Skin of body (tissue), 2 donors: Measurements from ENCODE around the gene CUTA. TPM values are rescaled to one million over a fixed set of nuclear protein-coding genes. Genes with fewer than 3 reads are reported as not detected.
A peak's percentile ranks its signal among the peaks of the same experiment; 100 is the strongest.

Source experiments
- DNase-seq: peaks from one replicate; lab custom pipeline; 2025; lab: John Stamatoyannopoulos, UW
- total RNA-seq: library from RNA; depleted of rRNA; stranded (reverse); fragments of >200 nt; gene quantifications from one replicate; pipeline ENCODE4 v1.2.3, GENCODE V29; 2014

Gene CUTA, protein sequence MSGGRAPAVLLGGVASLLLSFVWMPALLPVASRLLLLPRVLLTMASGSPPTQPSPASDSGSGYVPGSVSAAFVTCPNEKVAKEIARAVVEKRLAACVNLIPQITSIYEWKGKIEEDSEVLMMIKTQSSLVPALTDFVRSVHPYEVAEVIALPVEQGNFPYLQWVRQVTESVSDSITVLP
- total RNA-seq: 54.4 TPM

DNA sequence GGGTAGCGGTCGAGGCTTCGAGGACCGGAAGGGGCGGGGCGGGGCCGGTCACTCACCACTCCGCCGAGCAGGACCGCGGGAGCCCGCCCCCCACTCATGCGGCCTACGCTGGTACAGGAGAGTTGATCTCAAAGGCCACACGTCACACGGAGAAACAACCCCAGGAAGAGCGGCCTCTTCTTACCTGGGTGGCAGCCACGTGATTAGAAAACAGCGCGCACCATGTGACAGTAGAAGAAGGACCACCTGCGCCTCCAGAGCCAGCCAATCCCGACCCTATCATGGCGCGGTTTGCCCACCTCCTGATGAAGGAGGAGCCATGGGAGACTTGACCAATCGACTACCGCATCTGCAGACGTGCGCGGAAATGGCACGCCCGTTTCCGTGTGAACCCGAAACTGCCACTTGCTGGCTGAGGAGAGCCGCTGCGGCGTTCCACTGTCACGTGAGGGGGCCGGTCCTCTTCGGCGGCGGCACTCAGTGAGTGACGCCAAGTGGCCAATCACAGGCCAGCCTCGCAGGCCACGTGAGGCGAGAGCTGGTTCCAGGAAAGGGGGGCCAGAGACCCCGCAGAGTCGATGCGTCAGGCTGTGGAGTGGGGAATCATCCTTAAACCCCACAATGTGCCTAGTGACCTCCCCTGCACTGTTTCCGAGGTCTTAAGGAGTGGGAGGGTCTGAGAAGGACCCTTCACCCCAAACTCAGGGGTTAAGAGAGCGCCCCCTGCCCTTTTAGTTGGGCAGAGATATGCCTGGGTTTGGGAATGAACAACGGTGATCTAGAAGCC lies at the start of gene CUTA:
CUTA (minus strand) TSS at position 205 of the 787 bp plus-strand sequence; CDS start at position 98, 107 bp downstream.
- DNase-seq: peak; percentile 100

DNA sequence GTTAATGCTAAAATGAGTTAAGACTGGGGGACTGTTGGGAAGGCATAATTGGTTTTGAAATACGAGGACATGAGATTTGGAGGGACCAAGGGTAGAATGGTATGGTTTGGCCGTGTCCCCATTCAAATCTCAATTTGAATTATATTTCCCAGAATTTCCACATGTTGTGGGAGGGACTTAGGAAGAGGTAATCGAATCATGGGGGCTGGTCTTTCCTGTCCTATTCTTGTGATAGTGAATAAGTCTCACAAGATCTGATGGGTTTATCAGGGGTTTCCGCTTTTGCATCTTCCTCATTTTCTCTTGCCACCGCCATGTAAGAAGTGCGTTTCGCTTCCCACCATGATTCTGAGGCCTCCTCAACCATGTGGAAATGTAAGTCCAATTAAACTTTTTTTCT lies 49.2 kb upstream of the CUTA start:
- no peak for DNase-seq

DNA sequence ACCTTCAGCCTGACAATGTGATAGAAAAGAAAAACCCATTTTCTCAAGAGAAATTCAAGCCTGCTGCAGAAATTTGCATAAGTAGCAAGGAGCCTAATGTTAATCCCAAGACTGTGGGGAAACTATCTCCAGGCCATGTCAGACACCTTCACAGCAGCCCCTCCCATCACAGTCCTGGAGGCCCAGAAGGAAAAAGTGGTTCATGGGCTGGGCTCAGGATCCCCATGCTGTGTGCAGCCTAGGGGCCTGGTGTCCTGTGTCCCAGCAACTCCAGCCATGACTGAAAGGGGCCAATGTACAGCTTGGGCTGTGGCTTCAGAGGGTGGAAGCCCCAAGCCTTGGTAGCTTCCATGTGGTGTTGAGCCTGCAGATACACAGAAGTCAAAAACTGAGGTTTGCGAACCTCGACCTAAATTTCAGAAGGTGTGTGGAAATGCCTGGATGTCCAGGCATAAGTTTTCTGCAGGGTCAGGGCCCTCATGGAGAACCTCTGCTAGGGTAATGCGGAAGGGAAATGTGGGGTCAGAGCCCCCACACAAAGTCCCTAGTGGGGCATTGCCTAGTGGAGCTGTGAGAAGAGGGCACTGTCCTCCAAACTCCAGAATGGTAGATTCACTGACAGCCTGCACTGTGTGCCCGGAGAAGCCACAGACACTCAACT lies 48.3 kb upstream of the CUTA start:
- DNase-seq: no peak

DNA sequence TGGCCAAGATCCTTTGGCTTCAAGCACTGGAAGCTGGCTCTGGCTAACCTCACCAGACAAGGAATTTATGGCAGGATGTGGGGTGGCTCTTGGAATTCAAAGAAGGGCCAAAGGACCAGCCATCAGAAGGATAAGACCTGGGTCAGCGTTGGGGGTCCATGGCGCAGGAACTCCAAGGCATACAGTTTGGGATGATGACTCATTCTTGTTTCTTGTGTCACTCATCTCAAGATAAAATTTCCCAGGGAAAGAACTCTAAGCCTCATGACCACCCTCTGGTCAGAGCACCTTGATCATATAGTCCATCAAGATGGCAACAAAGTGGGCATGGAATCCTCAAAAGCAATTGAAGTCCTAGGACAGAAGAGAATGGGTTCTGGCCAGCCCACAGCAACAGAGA lies 41.3 kb upstream of the CUTA start:
- DNase-seq: no peak

DNA sequence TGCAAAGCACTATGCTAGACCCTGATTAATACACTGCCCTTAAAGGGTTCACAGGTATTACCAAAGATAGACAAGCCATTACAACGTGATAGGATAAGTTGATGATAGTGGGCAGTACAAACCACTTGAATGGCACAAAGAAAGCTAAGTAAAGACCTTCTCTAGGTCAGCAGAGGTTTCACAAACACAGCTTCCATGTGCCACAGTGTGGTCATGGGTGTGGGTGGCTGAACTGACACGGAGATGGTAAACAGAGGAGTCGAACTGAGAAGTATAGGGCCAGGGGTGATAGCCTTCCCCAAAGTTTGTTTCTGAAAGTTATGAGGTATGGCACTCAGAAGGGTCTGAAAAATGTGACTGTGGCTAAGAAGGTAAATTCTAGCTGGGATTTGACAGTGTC lies 40.8 kb upstream of the CUTA start:
- DNase-seq: no peak

DNA sequence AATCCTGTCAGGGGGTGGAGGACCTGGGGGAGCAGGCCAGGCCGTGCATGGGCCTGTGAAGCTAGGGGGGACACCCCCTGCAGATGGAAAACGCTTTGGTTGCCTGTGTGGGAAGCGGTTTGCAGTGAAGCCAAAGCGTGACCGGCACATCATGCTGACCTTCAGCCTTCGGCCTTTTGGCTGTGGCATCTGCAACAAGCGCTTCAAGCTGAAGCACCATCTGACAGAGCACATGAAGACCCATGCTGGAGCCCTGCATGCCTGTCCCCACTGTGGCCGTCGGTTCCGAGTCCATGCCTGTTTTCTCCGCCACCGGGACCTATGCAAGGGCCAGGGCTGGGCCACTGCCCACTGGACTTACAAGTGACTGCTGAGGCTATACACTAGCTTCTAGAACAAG lies 38.2 kb upstream of the CUTA start:
- no peak for DNase-seq

- no peak for DNase-seq
Observed at GRCh38 chr6:33455051-33455450, 37.1 kb upstream of the CUTA start.

DNA sequence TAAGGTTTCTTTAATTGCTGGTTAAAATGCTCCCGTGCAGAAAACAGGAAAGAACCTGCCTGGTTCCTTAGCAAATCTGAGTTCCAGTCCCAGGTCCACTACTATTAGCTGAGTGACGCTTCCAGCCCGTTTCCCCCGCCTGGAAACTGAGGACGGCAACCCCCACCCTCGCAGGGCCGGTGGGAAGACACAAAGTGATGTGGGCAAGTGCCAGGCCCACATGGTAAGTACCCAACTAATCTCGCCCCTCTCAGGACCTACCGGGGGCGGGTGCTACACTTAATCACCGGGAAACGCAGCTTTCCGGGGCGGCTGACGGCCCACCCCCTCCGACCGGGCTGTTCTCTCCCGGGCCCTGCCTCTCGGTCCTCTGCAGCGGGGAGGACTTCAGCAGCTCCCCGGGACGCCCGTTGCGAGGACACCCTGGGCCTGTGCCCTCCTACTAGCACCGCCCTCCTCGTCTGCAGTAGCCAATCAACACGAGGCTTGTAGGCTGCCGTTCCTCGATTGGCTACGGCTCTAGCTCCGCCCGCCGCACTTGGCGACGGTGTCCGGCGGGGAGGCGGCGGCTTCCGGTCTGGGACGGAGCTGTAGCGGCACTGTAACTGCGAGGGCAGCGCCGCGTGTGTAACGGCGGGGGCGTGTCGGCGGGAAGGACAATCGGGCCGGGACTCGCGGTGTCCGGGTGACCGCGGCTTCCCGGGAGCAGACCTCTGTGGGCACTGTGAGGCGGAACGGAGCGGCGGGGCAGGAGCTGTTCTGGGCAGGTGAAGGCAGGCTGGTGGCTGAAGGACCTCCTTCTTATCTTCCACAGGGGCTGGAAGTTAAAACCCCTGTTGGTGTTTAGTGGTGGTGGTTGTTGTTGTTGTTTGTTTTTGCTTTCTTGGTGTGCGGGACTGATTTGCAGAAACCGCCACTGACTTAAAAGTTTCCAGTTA lies 36.4 kb upstream of the CUTA start, which contains the start of gene ZBTB9:
ZBTB9 (plus strand) TSS at position 568 of the 938 bp plus-strand sequence. CDS start 525 bp downstream, outside the sequence.
- DNase-seq: peak; percentile 91

DNA sequence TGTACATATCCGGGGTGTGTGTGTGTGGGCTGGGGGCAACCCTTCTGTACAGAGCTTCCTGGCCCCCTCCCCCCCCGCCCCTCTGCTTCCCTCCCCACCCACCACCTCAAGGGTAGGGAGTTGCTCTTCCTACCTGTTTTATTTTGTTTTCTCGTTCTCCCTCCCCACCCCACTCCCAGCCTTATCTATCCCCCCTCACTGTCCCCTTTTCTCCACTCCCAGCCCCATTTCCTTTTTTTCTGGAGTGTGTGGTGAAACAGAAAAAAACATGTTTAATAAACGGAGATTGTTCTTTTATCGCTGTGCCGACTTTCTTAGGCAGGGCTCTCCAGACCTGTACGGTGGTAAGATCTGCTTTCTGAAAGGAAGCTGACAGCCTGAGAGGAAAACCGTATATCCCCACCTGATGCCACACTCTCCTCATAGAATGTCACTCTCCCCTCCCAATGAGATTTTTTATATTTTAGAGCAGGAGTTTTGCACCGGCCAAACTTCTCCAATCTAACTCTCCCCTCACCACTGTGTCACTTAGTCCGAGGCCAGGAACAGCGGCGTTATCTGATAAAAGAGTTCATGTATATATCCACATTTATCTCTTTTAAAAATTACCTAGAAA lies 35.6 kb upstream of the CUTA start:
- no peak for DNase-seq

- no peak for DNase-seq
Observed at GRCh38 chr6:33452496-33452895, 34.6 kb upstream of the CUTA start.

GRCh38 chr6:33451606-33452005 lies 33.7 kb upstream of the CUTA start:
- no peak for DNase-seq

DNA sequence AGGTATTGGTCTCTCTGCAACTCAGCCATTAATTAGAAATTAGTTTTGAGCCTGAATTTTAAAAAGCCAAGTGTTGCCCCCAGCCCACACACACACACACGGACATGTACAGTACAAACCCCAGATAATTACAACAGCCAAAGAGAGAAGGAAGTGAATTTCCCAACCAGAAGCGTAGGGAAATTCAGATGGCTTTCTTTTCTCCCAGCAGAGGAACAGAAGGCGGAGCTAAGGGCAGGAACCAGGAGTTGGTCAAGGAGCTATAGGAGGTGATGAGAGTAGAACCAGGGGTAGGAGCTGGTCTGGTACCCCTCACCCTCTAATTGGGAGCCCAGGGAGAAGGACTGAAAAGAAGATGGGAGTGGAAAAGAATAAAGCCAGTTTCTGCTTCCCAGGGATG lies 32.5 kb upstream of the CUTA start:
- no peak for DNase-seq

DNA sequence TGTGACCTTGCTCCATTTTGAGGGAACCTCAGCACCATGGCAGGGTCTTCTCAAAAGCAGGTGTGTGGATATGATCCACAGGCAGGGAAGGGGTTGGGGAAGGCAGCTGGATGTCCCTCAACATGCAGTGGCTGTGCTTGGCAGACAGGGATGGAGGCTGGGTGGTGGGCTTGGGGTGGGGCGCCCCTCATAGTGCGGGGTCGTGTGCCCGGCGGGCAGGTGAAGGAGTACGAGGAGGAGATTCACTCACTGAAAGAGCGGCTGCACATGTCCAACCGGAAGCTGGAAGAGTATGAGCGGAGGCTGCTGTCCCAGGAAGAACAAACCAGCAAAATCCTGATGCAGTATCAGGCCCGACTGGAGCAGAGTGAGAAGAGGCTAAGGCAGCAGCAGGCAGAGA lies 28.4 kb upstream of the CUTA start:
- DNase-seq: no peak

DNA sequence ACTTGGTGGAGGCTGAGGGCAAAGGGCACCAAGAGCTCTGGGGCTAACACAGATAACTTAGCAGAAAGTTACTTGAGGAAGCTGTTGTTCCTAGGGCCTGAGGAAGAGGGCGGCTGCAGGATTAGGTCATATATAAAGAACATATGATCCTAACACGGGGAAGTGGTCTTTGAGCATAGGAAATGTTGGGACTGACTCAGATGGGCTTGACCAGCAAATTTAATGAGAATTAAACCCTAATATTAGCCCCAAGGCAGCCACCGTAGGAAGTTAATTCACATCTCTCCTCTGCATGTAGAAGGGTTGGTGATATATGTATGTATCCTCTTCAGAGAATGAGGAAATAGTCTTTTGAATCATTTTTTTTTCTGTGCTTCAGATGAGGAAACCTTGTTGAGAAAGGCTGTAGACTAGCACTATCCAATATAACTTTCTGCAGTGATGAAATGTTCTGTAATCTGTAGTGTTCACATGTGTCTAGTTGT lies 27.3 kb upstream of the CUTA start:
- DNase-seq: no peak

GRCh38 chr6:33443619-33444504 lies 26.0 kb upstream of the CUTA start:
- DNase-seq: no peak

GRCh38 chr6:33443025-33443424 lies 25.1 kb upstream of the CUTA start:
- no peak for DNase-seq

GRCh38 chr6:33442283-33442682 lies 24.4 kb upstream of the CUTA start:
- no peak for DNase-seq

DNA sequence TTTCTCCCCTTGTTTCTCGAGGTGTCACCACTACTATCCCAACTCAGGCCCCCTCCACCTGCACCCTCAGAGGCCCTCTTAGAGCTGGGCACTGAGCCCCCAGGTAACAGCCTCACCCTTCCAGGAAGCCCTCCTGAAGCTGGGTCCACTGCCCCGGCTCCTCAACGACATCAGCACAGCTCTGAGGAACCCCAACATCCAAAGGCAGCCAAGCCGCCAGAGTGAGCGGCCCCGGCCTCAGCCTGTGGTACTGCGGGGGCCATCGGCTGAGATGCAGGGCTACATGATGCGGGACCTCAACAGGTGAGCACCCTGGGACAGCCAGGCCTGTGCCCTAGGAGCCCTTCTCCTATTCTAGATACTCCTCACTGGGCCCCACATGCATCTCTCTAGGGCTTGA lies 23.6 kb upstream of the CUTA start:
- no peak for DNase-seq

DNA sequence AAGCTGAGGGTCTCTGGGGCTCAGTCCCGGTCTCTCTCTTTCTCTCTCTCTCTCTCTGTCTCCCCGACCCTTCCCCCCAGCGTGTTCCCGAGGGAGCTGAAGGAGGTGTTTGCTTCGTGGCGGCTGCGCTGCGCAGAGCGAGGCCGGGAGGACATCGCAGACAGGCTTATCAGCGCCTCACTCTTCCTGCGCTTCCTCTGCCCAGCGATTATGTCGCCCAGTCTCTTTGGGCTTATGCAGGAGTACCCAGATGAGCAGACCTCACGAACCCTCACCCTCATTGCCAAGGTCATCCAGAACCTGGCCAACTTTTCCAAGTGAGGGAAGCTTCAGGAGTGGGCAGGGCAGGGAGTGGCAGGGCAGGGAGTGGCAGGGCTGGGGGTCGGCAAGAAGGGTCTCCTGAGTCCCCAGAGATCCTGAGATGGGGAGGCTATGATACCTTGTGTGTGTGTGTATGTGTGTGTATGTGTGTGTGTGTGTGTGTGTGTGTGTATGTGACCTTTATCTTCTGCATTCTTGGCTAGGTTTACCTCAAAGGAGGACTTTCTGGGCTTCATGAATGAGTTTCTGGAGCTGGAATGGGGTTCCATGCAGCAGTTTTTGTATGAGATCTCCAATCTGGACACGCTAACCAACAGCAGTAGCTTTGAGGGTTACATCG lies 22.9 kb upstream of the CUTA start:
- DNase-seq: no peak
